Muscle of arm (tissue), 12 donors: Measurements from ENCODE around the gene PHYH. TPM values are rescaled to one million over a fixed set of nuclear protein-coding genes. Genes with fewer than 3 reads are reported as not detected.

Experiments
- DNase-seq: peaks from one replicate; pipeline ENCODE4 v3.0.0-alpha.2; 2013
- polyA plus RNA-seq, 12 donors: library from polyadenylated mRNA; unstranded; fragments of 120-200 nt; gene quantifications; one replicate each; pipeline ENCODE4 v1.2.1, GENCODE V29; 2013; ENCODE audit not compliant: insufficient read length in 12 of 12

Gene PHYH
- polyA plus RNA-seq, 12 donors, result 23.5 to 52.4 (median 41.6) TPM; not detected in 1

- DNase-seq, result no peak
Measured at GRCh38 chr10:13231808-13232207, 68.1 kb downstream of the PHYH start.

GRCh38 chr10:13231190-13231589 lies 68.7 kb downstream of the PHYH start:
- DNase-seq, result no peak

Other genes with a start within 250 kb of the PHYH start
- 10 to 100 TPM in 11 of 12 donors, not detected in 1; 23.5 to 73.4 (median 33.1) TPM for gene OPTN, start 199.9 kb downstream of the PHYH start, polyA plus RNA-seq
- gene MCM10, start 138.5 kb downstream of the PHYH start, polyA plus RNA-seq, result 10 to 100 TPM in 1 of 12 donors, 1 to 10 TPM in 10, not detected in 1; 3.9 to 11.1 (median 6.0) TPM
- 1 to 10 TPM in 6 of 12 donors, under 1 TPM in 4, not detected in 2; 0.68 to 2.6 (median 1.1) TPM for gene UCMA, start 65.7 kb downstream of the PHYH start, polyA plus RNA-seq
- gene SEPHS1, start 48.2 kb upstream of the PHYH start, polyA plus RNA-seq, result 10 to 100 TPM in 11 of 12 donors, not detected in 1; 47.0 to 84.3 (median 57.8) TPM
- gene BEND7, start 228.9 kb upstream of the PHYH start, polyA plus RNA-seq, result 10 to 100 TPM in 4 of 12 donors, 1 to 10 TPM in 7, not detected in 1; 7.1 to 13.9 (median 9.2) TPM